Endothelial cell of umbilical vein (primary cell): ENCODE measurements around the gene IFNGR1. TPM values are rescaled to one million over a fixed set of nuclear protein-coding genes. Genes with fewer than 3 reads are reported as not detected.

Source experiments
- BruUV-seq: library from RNA; stranded (reverse); fragments of 400-500 nt; replicated peaks from 2 replicates; lab custom pipeline; 2021; lab: Mats Ljungman, UMichigan
- CTCF ChIA-PET: fragments of 300-600, 350-600 bp; sonication (Branson Sonifier 250); formaldehyde crosslinking; loops from one replicate; lab custom pipeline; 2021; ENCODE audit warnings: antibody characterized with exemption, inconsistent platforms; lab: Charles Lee
- POLR2A ChIA-PET: fragments of 300-600, 350-600 bp; sonication (Branson Sonifier 250); formaldehyde crosslinking; loops from one replicate; lab custom pipeline; 2021; ENCODE audit warnings: antibody characterized with exemption, inconsistent platforms; lab: Charles Lee
- DNase-seq: peaks from one replicate; pipeline ENCODE4 v3.0.0-alpha.2; 2011; ENCODE audit warnings: low read depth, low spot score
- FAIRE-seq: peaks from 2 replicates; lab custom pipeline; 2011; peaks lifted over from hg19 to GRCh38; lab: Jason Lieb, UNC
- H2AFZ ChIP-seq: 2 replicates; pipeline ENCODE4 v1.6.0; 2012; ENCODE audit warnings: low read depth, low read length, control low read depth, inconsistent platforms
- H3K27ac ChIP-seq: 2 replicates; pipeline ENCODE4 v1.5.1; 2011; ENCODE audit warnings: low read depth, mild to moderate bottlenecking, control low read depth, low read length, moderate library complexity; ENCODE audit not compliant: insufficient read depth
- H3K27me3 ChIP-seq, 2 experiments: 2 replicates each; pipeline versions ENCODE4 v1.6.0 to v1.6.1; 2011; ENCODE audit warnings: low read length in 2 of 2, mixed read lengths in 1 of 2; ENCODE audit not compliant: control insufficient read depth in 2 of 2, insufficient read depth in 2 of 2
- H3K36me3 ChIP-seq, 2 experiments: 2 replicates in 1 of 2; 3 replicates in 1 of 2; pipeline ENCODE4 v1.5.1; 2011; ENCODE audit warnings: low read length in 2 of 2, mild to moderate bottlenecking in 1 of 2, moderate library complexity in 1 of 2; ENCODE audit not compliant: control insufficient read depth in 2 of 2, insufficient read depth in 2 of 2; ENCODE audit errors: extremely low read depth in 1 of 2
- H3K4me1 ChIP-seq: 3 replicates; pipeline ENCODE4 v1.5.1; 2011; ENCODE audit warnings: mild to moderate bottlenecking, low read length; ENCODE audit not compliant: control insufficient read depth, insufficient read depth; ENCODE audit errors: extremely low read depth
- H3K4me2 ChIP-seq: 2 replicates; pipeline ENCODE4 v1.6.1; 2011; ENCODE audit warnings: low read length, control low read depth, mixed read lengths; ENCODE audit not compliant: insufficient read depth
- H3K4me3 ChIP-seq, 3 experiments: fragments of 200-600 bp in 1 of 3; sonication (generic), shearing (Covaris generic) in 1 of 3; replicated peaks in 1 of 3; 2 replicates each; pipeline ENCODE4 v1.5.1; 2011 to 2016; ENCODE audit warnings: control low read depth in 3 of 3, low read length in 3 of 3, mild to moderate bottlenecking in 2 of 3, inconsistent platforms in 1 of 3, low read depth in 1 of 3, moderate library complexity in 1 of 3; ENCODE audit not compliant: insufficient read depth in 1 of 3
- H3K79me2 ChIP-seq: 2 replicates; pipeline ENCODE4 v1.6.0; 2012; ENCODE audit warnings: low read length, inconsistent platforms; ENCODE audit not compliant: control insufficient read depth, insufficient read depth
- H3K9ac ChIP-seq: replicated peaks from 2 replicates; pipeline ENCODE3; 2011; ENCODE audit warnings: low read length, control low read depth; ENCODE audit not compliant: insufficient read depth; ENCODE audit errors: extremely low read depth
- H3K9me1 ChIP-seq: replicated peaks from 3 replicates; pipeline ENCODE4 v1.6.0; 2011; ENCODE audit warnings: mild to moderate bottlenecking, low read length; ENCODE audit not compliant: control insufficient read depth, insufficient read depth; ENCODE audit errors: extremely low read depth
- H3K9me3 ChIP-seq: replicated peaks from 2 replicates; pipeline ENCODE4 v1.5.1; 2012; ENCODE audit warnings: low read length, inconsistent platforms; ENCODE audit not compliant: control insufficient read depth, insufficient read depth
- H4K20me1 ChIP-seq: replicated peaks from 2 replicates; pipeline ENCODE3; 2011; ENCODE audit warnings: mild to moderate bottlenecking, low read length; ENCODE audit not compliant: control insufficient read depth, insufficient read depth; ENCODE audit errors: extremely low read depth
- EZH2 ChIP-seq: IDR thresholded peaks from 2 replicates; pipeline ENCODE4 v1.6.1; 2012; ENCODE audit warnings: borderline replicate concordance, low read depth, mild to moderate bottlenecking, moderate library complexity, low read length, inconsistent platforms; ENCODE audit not compliant: severe bottlenecking
- FOS ChIP-seq: IDR thresholded peaks from 2 replicates; pipeline ENCODE4 v1.6.1; 2011; ENCODE audit warnings: mild to moderate bottlenecking, low read length, moderate library complexity, borderline replicate concordance; ENCODE audit not compliant: insufficient read depth
- GATA2 ChIP-seq: IDR thresholded peaks from 2 replicates; pipeline ENCODE4 v1.7.0; 2011; ENCODE audit warnings: low read depth, mild to moderate bottlenecking, moderate library complexity, mixed read lengths, low read length; ENCODE audit not compliant: insufficient read length, insufficient read depth
- JUN ChIP-seq: IDR thresholded peaks from 2 replicates; pipeline ENCODE4 v1.6.1; 2011; ENCODE audit warnings: borderline replicate concordance, low read depth; ENCODE audit not compliant: insufficient read length, insufficient read depth
- MYC ChIP-seq: IDR thresholded peaks from one replicate; pipeline ENCODE4 v1.6.1; 2011; ENCODE audit warnings: mild to moderate bottlenecking, low read depth, low read length
- POLR2A ChIP-seq: IDR thresholded peaks from 2 replicates; pipeline ENCODE4 v1.6.1; 2012; ENCODE audit warnings: low read depth, mild to moderate bottlenecking, control low read depth, low read length
- POLR2AphosphoS5 ChIP-seq: IDR thresholded peaks from 2 replicates; pipeline ENCODE4 v1.6.1; 2012; ENCODE audit warnings: low read depth, mild to moderate bottlenecking, control low read depth, low read length, moderate library complexity; ENCODE audit not compliant: insufficient read depth
- dilution Hi-C: fragments of 300-500 bp; cut with MboI; formaldehyde crosslinking; loops from one replicate; pipeline ENCODE4 v1.15.0; 2019; ENCODE audit warnings: low sequenced_read_pairs; ENCODE audit not compliant: extremely low pct_ligation_motif_present
- intact Hi-C: fragments of 100-400 bp; cut with micrococcal nuclease; formaldehyde crosslinking; loops from one replicate; pipeline ENCODE4 v1.10.0; 2022
- polyA plus RNA-seq, 4 experiments: library from polyadenylated mRNA; depleted of rRNA in 3 of 4; stranded (reverse) in 3 of 4; unstranded in 1 of 4; fragments of >200 nt; gene quantifications; 2 replicates each; pipeline versions ENCODE4 v1.2.1 to v1.2.3, GENCODE V29; 2011 to 2012; ENCODE audit warnings: missing spikeins in 1 of 4
- total RNA-seq: library from RNA; stranded (reverse); gene quantifications from 2 replicates; pipeline ENCODE4 v1.2.3, GENCODE V29; 2021
- TF ChIP-seq, protein P1 (sequence below), 2 donors: IDR thresholded peaks; 1 replicate in 1 of 2; 2 replicates in 1 of 2; pipeline ENCODE4 v1.5.1; 2011; ENCODE audit warnings: low read length in 2 of 2, mild to moderate bottlenecking in 2 of 2, moderate library complexity in 2 of 2, control low read depth in 1 of 2, inconsistent platforms in 1 of 2, low read depth in 1 of 2; ENCODE audit not compliant: insufficient read depth in 1 of 2; ENCODE audit errors: extremely low read depth in 1 of 2
- TF ChIP-seq, protein P2 (sequence below): IDR thresholded peaks from 2 replicates; pipeline ENCODE4 v1.6.1; 2011; ENCODE audit not compliant: insufficient read depth, insufficient read length

The IFNGR1 gene
- total and polyA plus RNA-seq, 2 donors (not counting 3 experiments of a cell fraction or from before 2014, with no cell fraction given) = 19.1 to 31.2 TPM

DNA sequence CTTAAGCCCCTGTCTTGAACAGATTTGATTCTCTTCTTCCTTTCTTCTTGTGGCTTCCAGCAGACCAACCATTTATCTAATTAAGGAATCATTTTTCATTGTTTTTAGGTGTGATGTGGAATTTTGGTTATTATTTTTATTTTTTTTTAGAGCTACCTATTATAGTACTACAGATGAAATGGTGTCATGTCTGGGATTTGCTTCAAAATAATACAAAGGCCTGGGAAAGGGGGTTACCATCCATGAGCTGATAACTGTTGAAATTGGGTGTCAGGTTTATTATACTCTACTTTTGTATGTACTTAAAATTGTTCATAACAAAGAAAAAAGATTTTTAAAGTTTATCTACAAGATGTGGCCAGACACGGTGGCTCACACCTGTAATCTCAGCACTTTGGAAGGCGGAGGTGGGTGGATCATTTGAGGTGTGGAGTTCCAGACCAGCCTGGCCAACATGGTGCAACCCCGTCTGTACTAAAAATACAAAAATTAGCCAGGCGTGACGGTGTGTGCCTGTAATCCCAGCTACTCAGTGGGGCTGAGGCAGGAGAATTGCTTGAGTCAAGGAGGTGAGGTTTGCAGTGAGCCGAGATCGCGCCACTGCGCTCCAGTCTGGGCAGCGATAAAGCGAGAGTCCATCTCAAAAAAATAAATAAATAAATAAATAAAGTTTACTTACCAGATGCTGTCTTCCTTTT, 46.3 kb downstream of the IFNGR1 start:
- CTCF ChIA-PET = interaction anchor here (1.1 kb wide), 1 partner anchor 99 kb away, joined by 3 read pairs; no protein-coding TSS in a partner anchor
- Histone ChIP-seq H2AFZ (no peak overlapping the region), H3K9ac (no peak overlapping the region), H3K9me1 (no peaks in the 10 kb centered on the region), H3K4me3 (no peak overlapping the region), H3K27me3 (no peaks in the 10 kb centered on the region), H3K27ac (no peak overlapping the region), H3K36me3 (no peaks in the 10 kb centered on the region), H3K4me1 (no peaks in the 10 kb centered on the region), H4K20me1 (no peaks in the 10 kb centered on the region), H3K79me2 (no peaks in the 10 kb centered on the region), H3K9me3 (no peaks in the 10 kb centered on the region), H3K4me2 (no peak overlapping the region)
- POLR2A ChIA-PET = no interaction called here
- BruUV-seq = no TSS peak
- no peak for TF ChIP-seq POLR2A
- no peak for TF ChIP-seq FOS
- TF ChIP-seq, protein P1, sequence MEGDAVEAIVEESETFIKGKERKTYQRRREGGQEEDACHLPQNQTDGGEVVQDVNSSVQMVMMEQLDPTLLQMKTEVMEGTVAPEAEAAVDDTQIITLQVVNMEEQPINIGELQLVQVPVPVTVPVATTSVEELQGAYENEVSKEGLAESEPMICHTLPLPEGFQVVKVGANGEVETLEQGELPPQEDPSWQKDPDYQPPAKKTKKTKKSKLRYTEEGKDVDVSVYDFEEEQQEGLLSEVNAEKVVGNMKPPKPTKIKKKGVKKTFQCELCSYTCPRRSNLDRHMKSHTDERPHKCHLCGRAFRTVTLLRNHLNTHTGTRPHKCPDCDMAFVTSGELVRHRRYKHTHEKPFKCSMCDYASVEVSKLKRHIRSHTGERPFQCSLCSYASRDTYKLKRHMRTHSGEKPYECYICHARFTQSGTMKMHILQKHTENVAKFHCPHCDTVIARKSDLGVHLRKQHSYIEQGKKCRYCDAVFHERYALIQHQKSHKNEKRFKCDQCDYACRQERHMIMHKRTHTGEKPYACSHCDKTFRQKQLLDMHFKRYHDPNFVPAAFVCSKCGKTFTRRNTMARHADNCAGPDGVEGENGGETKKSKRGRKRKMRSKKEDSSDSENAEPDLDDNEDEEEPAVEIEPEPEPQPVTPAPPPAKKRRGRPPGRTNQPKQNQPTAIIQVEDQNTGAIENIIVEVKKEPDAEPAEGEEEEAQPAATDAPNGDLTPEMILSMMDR (IDR thresholded peaks at IDR 0.05; ENCODE audit: extremely low read depth in 1 of 2, insufficient read depth in 1 of 2, low read depth in 1 of 2, low read length in 2 of 2) = no peak
- TF ChIP-seq, protein P2, sequence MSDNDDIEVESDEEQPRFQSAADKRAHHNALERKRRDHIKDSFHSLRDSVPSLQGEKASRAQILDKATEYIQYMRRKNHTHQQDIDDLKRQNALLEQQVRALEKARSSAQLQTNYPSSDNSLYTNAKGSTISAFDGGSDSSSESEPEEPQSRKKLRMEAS = no peak
- no peak for TF ChIP-seq JUN
- no peak for TF ChIP-seq GATA2
- no peak for TF ChIP-seq POLR2AphosphoS5
- no peak for TF ChIP-seq EZH2
- TF ChIP-seq MYC = no peak
- dilution Hi-C loops (no loop called here), intact Hi-C loops (no loop called here)
- FAIRE-seq = no peak
- DNase-seq = no peak
